OCI-LY7 (cell line): ENCODE data around the gene COBLL1. TPM values are rescaled to one million over a fixed set of nuclear protein-coding genes. Genes with fewer than 3 reads are reported as not detected.
A peak's percentile ranks its signal among the peaks of the same experiment; 100 is the strongest.
"Not testable (repeated sequence)": the region's sequence is repeated elsewhere in the genome, so short reads cannot be mapped to it uniquely, and the experiment has no call there.

Experiments
- BruUV-seq: library from RNA; stranded (reverse); fragments of 400-500 nt; replicated peaks from 2 replicates; lab custom pipeline; 2021; lab: Mats Ljungman, UMichigan
- CTCF ChIA-PET: fragments of 300-600 bp; sonication (Branson Sonifier 250); formaldehyde crosslinking; loops from one replicate; lab custom pipeline; 2022; ENCODE audit warnings: antibody characterized with exemption; ENCODE audit not compliant: unreplicated experiment; lab: Charles Lee
- POLR2A ChIA-PET: fragments of 300-600 bp; sonication (Branson Sonifier 250); formaldehyde crosslinking; loops from one replicate; lab custom pipeline; 2022; ENCODE audit warnings: antibody characterized with exemption; lab: Charles Lee
- DNase-seq: peaks from one replicate; pipeline ENCODE4 v3.0.0-alpha.2; 2015; ENCODE audit warnings: low spot score
- H2AFZ ChIP-seq: fragments of 200-600 bp; sonication (generic), shearing (Covaris generic); 2 replicates; pipeline ENCODE4 v1.6.1; 2014; ENCODE audit warnings: mild to moderate bottlenecking, antibody characterized with exemption, low read length, moderate library complexity
- H3K27ac ChIP-seq: fragments of 200-600 bp; sonication (generic); 2 replicates; pipeline ENCODE4 v1.5.1; 2014; ENCODE audit warnings: mixed run types, low read depth, mild to moderate bottlenecking, moderate library complexity, low read length, inconsistent platforms; ENCODE audit not compliant: poor library complexity, severe bottlenecking
- H3K36me3 ChIP-seq: fragments of 200-600 bp; sonication (generic); 2 replicates; pipeline ENCODE4 v1.6.1; 2014; ENCODE audit warnings: mild to moderate bottlenecking, antibody characterized with exemption, low read length, moderate library complexity, mixed read lengths; ENCODE audit not compliant: insufficient read depth
- H3K4me1 ChIP-seq: fragments of 200-600 bp; sonication (generic); 2 replicates; pipeline ENCODE4 v1.5.1; 2014; ENCODE audit warnings: mild to moderate bottlenecking, low read length; ENCODE audit not compliant: insufficient read depth, poor library complexity, severe bottlenecking
- H3K4me2 ChIP-seq: fragments of 200-600 bp; sonication (generic); 2 replicates; pipeline ENCODE4 v1.6.1; 2014; ENCODE audit warnings: mild to moderate bottlenecking, low read length
- H3K4me3 ChIP-seq: fragments of 200-600 bp; sonication (generic); 2 replicates; pipeline ENCODE4 v1.5.1; 2014; ENCODE audit warnings: mild to moderate bottlenecking, low read depth, low read length; ENCODE audit not compliant: poor library complexity, severe bottlenecking
- H3K79me2 ChIP-seq: fragments of 200-600 bp; sonication (generic); 2 replicates; pipeline ENCODE4 v1.6.1; 2016; ENCODE audit warnings: low read depth, mild to moderate bottlenecking, low read length, moderate library complexity, mixed read lengths; ENCODE audit not compliant: insufficient read depth
- H3K9me2 ChIP-seq: fragments of 200-600 bp; sonication (generic); 2 replicates; pipeline ENCODE4 v1.6.1; 2016; ENCODE audit warnings: mild to moderate bottlenecking, low read length, mixed read lengths; ENCODE audit not compliant: insufficient read depth
- H3K9me3 ChIP-seq: fragments of 200-600 bp; sonication (generic); 2 replicates; pipeline ENCODE4 v1.6.1; 2014; ENCODE audit warnings: mild to moderate bottlenecking, mixed run types, low read length, mixed read lengths
- H4K20me1 ChIP-seq: fragments of 200-600 bp; sonication (generic); 2 replicates; pipeline ENCODE4 v1.6.1; 2014; ENCODE audit warnings: mild to moderate bottlenecking, antibody characterized with exemption, low read length, moderate library complexity, mixed read lengths; ENCODE audit not compliant: insufficient read depth
- EZH2phosphoT487 ChIP-seq: fragments of 200-600 bp; sonication (generic); IDR thresholded peaks from 2 replicates; pipeline ENCODE4 v1.6.1; 2018; ENCODE audit warnings: low read depth, borderline replicate concordance, mild to moderate bottlenecking, mixed run types, antibody characterized with exemption, low read length, moderate library complexity, mixed read lengths
- intact Hi-C: fragments of 100-400 bp; cut with micrococcal nuclease; formaldehyde crosslinking; loops from one replicate; pipeline ENCODE4 v1.10.0; 2022; ENCODE audit not compliant: unreplicated experiment
- total RNA-seq, 2 experiments: library from RNA; depleted of rRNA in 1 of 2; stranded (reverse); fragments of >200 nt in 1 of 2; shearing (Covaris generic) in 1 of 2; gene quantifications; 2 replicates each; pipeline ENCODE4 v1.2.3, GENCODE V29; 2014 to 2022
- TF ChIP-seq, protein P1 (sequence below): fragments of 200-600 bp; sonication (generic); conservative IDR thresholded peaks from 2 replicates; pipeline ENCODE4 v1.5.1; 2014; ENCODE audit warnings: mild to moderate bottlenecking, antibody characterized with exemption, low read length, moderate library complexity, mixed read lengths

Gene COBLL1
- total RNA-seq, 2 experiments from 2014 or later: 0.79 to 40.7 TPM

DNA sequence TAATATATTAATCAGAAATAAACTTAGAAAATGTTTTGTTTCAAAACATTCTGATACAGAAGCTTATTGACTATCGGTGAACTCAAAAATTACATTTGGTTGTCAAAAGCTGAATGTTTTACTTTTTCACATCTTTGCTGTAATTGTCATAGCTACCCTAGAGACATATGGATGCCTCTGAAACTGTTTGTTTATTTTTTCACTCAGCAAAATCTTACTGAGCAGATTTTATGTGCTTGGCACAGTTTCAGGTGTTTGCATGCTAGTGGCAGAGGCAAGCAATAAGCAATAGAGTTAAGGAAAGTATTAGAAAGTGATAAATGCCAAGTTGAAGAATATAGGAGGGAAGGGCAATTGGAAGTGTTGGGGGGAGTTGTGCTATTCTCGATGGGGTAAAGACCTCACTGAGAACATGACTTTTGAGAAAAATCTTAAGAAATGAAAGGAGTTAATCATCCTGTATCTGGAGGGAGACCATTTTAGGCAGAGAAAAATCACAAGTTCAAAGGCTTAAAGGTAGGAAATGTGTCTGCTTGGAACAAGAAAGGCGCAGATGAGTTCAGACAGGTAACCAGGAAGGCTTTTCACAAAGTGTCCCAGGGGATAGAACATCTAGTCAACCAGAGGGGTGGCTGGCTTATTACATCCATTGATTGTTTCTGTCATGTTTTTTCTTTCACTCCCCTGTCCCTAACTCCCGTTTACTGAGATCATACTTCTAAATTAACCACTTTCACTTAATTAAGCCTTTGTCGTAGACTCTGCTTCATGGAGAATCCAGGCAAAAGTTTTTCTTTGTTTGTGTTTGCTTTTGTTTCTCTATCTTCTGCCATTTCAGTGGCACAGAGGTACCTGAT, 27.2 kb upstream of the COBLL1 start:
- Histone ChIP-seq H3K36me3 (no peaks in the 10 kb centered on the region), H3K9me3 (no peaks in the 10 kb centered on the region), H3K4me3 (no peak overlapping the region), H2AFZ (no peak overlapping the region), H4K20me1 (no peaks in the 10 kb centered on the region), H3K79me2 (no peaks in the 10 kb centered on the region), H3K27ac (no peak overlapping the region), H3K9me2 (no peaks in the 10 kb centered on the region), H3K4me1 (peaks cover 15% of the 10 kb centered on the region), H3K4me2 (no peak overlapping the region)
- BruUV-seq: no TSS peak
- TF ChIP-seq EZH2phosphoT487: no peak
- TF ChIP-seq, protein P1, sequence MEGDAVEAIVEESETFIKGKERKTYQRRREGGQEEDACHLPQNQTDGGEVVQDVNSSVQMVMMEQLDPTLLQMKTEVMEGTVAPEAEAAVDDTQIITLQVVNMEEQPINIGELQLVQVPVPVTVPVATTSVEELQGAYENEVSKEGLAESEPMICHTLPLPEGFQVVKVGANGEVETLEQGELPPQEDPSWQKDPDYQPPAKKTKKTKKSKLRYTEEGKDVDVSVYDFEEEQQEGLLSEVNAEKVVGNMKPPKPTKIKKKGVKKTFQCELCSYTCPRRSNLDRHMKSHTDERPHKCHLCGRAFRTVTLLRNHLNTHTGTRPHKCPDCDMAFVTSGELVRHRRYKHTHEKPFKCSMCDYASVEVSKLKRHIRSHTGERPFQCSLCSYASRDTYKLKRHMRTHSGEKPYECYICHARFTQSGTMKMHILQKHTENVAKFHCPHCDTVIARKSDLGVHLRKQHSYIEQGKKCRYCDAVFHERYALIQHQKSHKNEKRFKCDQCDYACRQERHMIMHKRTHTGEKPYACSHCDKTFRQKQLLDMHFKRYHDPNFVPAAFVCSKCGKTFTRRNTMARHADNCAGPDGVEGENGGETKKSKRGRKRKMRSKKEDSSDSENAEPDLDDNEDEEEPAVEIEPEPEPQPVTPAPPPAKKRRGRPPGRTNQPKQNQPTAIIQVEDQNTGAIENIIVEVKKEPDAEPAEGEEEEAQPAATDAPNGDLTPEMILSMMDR: no peak
- intact Hi-C loops: no loop called here
- no peak for DNase-seq
- POLR2A ChIA-PET: interaction anchor here (1.3 kb wide), 1 partner anchor 8 kb away, joined by 4 read pairs; no protein-coding TSS in a partner anchor
- CTCF ChIA-PET: no interaction called here

DNA sequence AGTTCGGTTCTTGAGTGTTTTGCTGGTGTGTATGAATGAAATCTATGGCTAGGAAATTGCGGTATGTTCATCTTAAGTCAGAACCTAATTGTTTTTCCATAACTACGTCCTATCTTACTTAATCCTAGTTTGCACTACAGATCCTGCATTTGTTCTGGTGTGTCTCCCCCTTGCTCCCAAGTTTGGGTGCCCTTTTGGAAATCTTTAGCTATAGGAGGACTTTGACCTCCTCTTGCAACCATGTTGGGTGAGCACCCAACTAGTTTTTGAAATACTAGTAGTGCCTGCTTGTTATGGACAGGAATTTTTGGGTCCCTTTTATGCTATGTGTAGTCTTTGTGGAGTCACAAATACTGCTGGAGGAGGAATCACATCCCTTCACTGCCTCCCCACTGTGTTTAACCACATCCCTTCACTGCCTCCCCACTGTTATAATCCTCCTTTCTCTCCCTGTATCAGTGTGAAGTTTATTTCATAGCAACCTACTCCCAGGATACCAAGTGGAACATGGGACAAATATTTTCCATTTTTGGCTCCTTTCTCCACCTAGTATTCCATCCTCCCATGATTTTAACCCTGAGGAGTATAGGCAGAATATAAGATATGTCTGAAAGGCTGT, 26.3 kb upstream of the COBLL1 start:
- H3K4me1 ChIP-seq: peaks cover 15% of the 10 kb centered on the region
- H3K9me2 ChIP-seq: no peaks in the 10 kb centered on the region
- no peak overlapping the region for H2AFZ ChIP-seq
- H3K27ac ChIP-seq: no peak overlapping the region
- no peak for TF ChIP-seq EZH2phosphoT487
- TF ChIP-seq, protein P1: no peak
- ChIA-PET POLR2A (interaction anchor here (0.9 to 1.3 kb wide), 3 partner anchors 8 to 11 kb away, joined by 3 to 4 read pairs (median 3); no protein-coding TSS in a partner anchor), CTCF (no interaction called here)
- no peak overlapping the region for H3K4me2 ChIP-seq
- no peaks in the 10 kb centered on the region for H3K9me3 ChIP-seq
- H3K79me2 ChIP-seq: no peaks in the 10 kb centered on the region
- no peak for DNase-seq
- H4K20me1 ChIP-seq: no peaks in the 10 kb centered on the region
- no peak overlapping the region for H3K4me3 ChIP-seq
- intact Hi-C loops: no loop called here
- no peaks in the 10 kb centered on the region for H3K36me3 ChIP-seq
- no TSS peak for BruUV-seq

DNA sequence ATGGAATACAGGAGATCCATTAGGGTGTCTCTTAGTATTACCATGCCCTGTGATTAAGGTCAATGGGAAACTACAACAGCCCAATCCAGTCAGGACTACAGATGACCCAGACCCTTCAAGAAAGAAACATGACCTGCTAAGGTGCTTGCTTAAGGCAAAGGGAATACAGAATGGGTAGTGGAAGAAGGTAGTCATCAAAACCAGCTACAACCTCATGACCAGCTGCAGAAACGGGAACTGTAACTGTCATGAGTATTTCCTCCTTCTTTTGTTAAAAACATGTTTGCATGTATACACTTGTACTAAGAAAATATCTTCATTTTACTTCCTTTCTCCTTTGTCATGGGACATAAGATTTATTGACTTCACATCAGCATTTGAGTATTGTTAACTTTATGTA, 24.8 kb upstream of the COBLL1 start:
- not testable (repeated sequence) for H3K9me2 ChIP-seq, H4K20me1 ChIP-seq, H3K4me3 ChIP-seq, BruUV-seq, H3K9me3 ChIP-seq, H3K36me3 ChIP-seq, H3K79me2 ChIP-seq
- intact Hi-C loops: loop anchor here (1.0 kb wide), 1 partner anchor 105 kb away; no protein-coding TSS in a partner anchor
- CTCF ChIA-PET: interaction anchor here (1.0 kb wide), 1 partner anchor 24 kb away, joined by 3 read pairs; no protein-coding TSS in a partner anchor
- Histone ChIP-seq H3K27ac (peak overlapping the region; percentile 45), H3K4me1 (peaks cover 15% of the 10 kb centered on the region), H2AFZ (peak overlapping the region; percentile 25; the same call in 1 of the 2 replicates), H3K4me2 (peak overlapping the region; percentile 33)
- peak; percentile 80 for DNase-seq
- POLR2A ChIA-PET: interaction anchor here (1.0 to 1.6 kb wide), 4 partner anchors 19 to 108 kb away, joined by 3 to 6 read pairs (median 4); no protein-coding TSS in a partner anchor
